RWPE2 (cell line): ENCODE measurements around the gene CCNDBP1.

Experiments used
- ATAC-seq: fragments of 200-7000 bp; cut with Tn5 transposase; 3 replicates; pipeline ENCODE4 v1.9.1; 2021; ENCODE audit warnings: low read depth
- DNase-seq: peaks from one replicate; pipeline ENCODE4 v3.0.0-alpha.2; 2020; ENCODE audit warnings: low spot score
- H3K27ac ChIP-seq: fragments of 450-650 bp; 2 replicates; pipeline ENCODE4 v1.5.1; 2017; ENCODE audit warnings: mild to moderate bottlenecking; ENCODE audit not compliant: poor library complexity, severe bottlenecking
- H3K27me3 ChIP-seq: fragments of 250-450 bp; sonication (Bioruptor Pico); 2 replicates; pipeline ENCODE4 v1.5.1; 2021; ENCODE audit warnings: mild to moderate bottlenecking, moderate library complexity; ENCODE audit not compliant: insufficient read depth, poor library complexity, severe bottlenecking
- H3K36me3 ChIP-seq: fragments of 250-450 bp; sonication (Bioruptor Pico); 2 replicates; pipeline ENCODE4 v1.5.1; 2020; ENCODE audit warnings: low read depth, mild to moderate bottlenecking, moderate library complexity
- H3K4me1 ChIP-seq: fragments of 250-450 bp; sonication (Bioruptor Pico); 2 replicates; pipeline ENCODE4 v1.5.1; 2021; ENCODE audit warnings: mild to moderate bottlenecking, moderate library complexity; ENCODE audit not compliant: insufficient read depth, poor library complexity, severe bottlenecking
- H3K4me3 ChIP-seq: fragments of 250-450 bp; sonication (Bioruptor Pico); 2 replicates; pipeline ENCODE4 v1.5.1; 2021; ENCODE audit warnings: mild to moderate bottlenecking, moderate library complexity; ENCODE audit not compliant: severe bottlenecking
- H3K9me3 ChIP-seq: fragments of 250-450 bp; sonication (Bioruptor Pico); 2 replicates; pipeline ENCODE4 v1.5.1; 2021; ENCODE audit warnings: mild to moderate bottlenecking, moderate library complexity; ENCODE audit not compliant: severe bottlenecking
- TF ChIP-seq, protein P1 (sequence below): fragments of 450-650 bp; IDR thresholded peaks from one replicate; pipeline ENCODE4 v1.5.1; 2017; ENCODE audit warnings: mild to moderate bottlenecking, moderate library complexity; ENCODE audit not compliant: poor library complexity, severe bottlenecking

CCNDBP1 gene

DNA sequence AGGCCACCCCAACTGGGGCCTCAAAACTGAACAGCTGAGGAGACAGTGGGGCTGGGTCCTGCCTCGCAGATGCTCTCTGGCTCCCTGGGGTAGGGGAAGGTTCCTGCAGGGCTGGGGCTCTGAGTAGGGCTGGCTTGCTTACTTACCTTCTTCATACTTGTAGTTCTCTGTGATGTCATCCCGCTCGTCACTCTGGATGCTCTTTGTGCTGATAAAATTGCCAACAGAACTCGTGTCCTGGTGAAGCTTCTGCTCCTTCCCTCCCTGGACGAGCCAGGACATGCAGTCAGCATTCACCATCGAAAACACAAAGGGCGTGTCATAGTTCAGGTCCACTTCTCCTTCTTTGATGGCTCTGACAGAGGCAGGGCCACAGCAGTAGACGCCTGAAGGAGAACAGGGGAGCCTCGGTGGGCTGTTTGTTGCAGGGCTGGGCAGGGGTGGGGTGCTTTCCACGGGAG, 53.5 kb downstream of the CCNDBP1 start:
- ATAC-seq (peak; percentile 56), DNase-seq (no peak)
- Histone ChIP-seq H3K9me3 (no peaks in the 10 kb centered on the region), H3K27ac (no peak overlapping the region), H3K27me3 (no peaks in the 10 kb centered on the region), H3K36me3 (no peaks in the 10 kb centered on the region), H3K4me1 (no peaks in the 10 kb centered on the region), H3K4me3 (no peak overlapping the region)
- TF ChIP-seq, protein P1, sequence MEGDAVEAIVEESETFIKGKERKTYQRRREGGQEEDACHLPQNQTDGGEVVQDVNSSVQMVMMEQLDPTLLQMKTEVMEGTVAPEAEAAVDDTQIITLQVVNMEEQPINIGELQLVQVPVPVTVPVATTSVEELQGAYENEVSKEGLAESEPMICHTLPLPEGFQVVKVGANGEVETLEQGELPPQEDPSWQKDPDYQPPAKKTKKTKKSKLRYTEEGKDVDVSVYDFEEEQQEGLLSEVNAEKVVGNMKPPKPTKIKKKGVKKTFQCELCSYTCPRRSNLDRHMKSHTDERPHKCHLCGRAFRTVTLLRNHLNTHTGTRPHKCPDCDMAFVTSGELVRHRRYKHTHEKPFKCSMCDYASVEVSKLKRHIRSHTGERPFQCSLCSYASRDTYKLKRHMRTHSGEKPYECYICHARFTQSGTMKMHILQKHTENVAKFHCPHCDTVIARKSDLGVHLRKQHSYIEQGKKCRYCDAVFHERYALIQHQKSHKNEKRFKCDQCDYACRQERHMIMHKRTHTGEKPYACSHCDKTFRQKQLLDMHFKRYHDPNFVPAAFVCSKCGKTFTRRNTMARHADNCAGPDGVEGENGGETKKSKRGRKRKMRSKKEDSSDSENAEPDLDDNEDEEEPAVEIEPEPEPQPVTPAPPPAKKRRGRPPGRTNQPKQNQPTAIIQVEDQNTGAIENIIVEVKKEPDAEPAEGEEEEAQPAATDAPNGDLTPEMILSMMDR, result no peak

DNA sequence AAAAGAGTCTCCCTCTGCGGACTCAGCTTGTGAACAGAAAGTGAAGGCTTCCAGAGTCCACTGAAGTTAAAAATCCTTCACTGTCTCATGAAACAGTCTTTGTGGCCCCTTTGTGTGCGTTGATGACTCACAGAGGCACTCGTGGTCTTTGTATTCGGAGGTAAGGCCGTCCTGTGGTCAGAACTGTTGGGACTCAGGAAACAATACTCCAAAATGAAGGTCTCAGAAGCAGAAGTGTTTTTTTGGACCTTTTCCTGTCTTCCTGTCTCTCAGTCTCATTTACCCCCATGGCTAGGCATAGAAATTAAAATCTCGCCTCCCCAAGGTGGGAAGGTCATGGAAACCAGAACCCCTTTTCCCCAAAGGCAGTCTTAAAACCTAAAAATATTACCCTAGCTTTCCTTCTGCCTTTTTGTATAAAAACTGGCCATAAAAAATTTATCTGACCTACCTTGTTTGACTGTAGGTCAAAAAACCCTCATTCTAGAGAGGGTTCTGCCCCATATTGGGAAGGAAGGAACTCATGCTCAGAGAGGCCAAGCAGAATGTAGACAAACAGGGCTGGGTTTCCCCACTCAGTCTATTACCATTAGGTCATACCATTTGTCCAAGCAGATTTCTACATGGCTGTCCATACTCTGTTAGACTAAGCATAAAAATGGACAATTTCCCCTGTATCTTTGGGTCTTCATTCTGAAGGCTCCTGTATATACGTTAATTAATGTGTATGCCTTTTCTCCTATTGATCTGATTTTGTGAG, 54.7 kb downstream of the CCNDBP1 start:
- H3K36me3 ChIP-seq, result no peaks in the 10 kb centered on the region
- ATAC-seq (no peak), DNase-seq (no peak)
- TF ChIP-seq, protein P1, result no peak
- H3K4me3 ChIP-seq, result no peak overlapping the region
- no peak overlapping the region for H3K27ac ChIP-seq
- no peaks in the 10 kb centered on the region for H3K9me3 ChIP-seq
- no peaks in the 10 kb centered on the region for H3K27me3 ChIP-seq
- H3K4me1 ChIP-seq, result no peaks in the 10 kb centered on the region

DNA sequence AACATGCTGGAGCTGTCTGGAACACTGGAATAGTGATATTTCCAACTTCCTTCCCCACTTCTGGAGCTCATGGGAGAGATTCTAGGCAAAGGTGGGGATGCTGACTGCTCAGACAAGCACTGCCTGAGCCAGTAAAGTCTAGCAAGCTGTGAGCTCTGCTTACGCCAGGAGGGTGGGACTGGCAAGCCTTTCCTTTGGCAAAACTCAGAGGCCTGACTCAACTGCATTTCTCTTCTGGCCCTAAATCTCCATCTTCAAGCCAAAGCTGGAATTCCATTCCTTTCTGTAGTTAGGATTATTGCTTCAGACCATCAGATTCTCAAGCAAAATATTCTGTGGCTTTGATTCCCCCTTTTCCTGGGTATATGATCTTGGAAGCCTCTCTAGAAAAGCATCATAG, 55.9 kb downstream of the CCNDBP1 start:
- Histone ChIP-seq H3K4me1 (no peaks in the 10 kb centered on the region), H3K36me3 (no peaks in the 10 kb centered on the region), H3K9me3 (no peaks in the 10 kb centered on the region), H3K27ac (no peak overlapping the region), H3K27me3 (no peaks in the 10 kb centered on the region), H3K4me3 (no peak overlapping the region)
- TF ChIP-seq, protein P1, result no peak
- ATAC-seq (no peak), DNase-seq (no peak)

DNA sequence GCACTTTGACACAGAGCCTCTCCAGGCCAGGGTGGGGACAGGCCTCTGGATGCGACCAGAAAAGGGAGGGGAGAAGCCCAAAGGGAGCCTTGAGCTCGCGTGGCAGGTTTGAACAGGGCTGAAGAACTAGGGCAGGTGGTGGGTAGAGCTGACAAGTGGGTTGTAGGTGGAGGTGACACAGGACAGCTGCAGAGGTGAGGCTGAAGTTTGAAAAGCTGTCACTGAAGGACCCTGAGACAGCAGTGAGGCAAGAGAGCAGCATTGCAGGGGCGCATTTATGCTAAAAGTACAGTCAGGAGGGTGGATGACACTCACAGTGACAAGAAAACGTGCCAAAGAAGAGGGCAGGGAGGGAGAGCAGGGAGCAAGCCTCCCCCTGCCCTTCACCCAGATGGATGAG, 57.4 kb downstream of the CCNDBP1 start:
- Histone ChIP-seq H3K9me3 (no peaks in the 10 kb centered on the region), H3K4me1 (no peaks in the 10 kb centered on the region), H3K36me3 (no peaks in the 10 kb centered on the region), H3K4me3 (no peak overlapping the region), H3K27me3 (no peaks in the 10 kb centered on the region), H3K27ac (no peak overlapping the region)
- no peak for ATAC-seq
- TF ChIP-seq, protein P1, result no peak
- DNase-seq, result no peak

DNA sequence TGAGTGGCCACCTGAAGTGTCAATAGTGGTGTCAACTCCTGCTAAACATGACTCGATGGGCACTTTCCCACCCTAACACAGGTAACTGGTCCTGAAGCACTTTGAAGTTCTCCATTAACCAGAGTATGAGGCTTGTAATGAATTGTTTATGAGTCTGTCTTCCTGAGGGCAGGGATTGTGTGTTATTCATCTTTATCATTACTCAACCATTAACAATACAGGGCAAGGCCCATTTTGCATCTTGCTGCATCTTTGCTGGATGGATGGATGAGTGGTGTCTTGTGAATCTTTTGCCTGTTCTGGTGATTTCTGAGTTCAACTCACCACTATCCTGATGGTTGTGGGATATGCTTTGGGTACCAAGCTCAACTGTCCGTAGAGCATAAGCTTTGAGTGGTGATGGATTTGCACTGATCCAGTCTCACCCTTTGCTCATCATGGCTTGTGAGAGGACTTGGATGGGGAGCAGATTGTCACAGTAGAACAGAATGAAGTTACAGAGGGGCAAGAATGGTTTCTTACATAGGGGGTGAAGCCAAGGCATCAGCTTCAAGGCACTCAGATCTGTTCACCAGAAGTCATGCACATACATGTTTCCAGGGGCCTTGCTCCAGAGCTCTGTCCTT, 57.9 kb downstream of the CCNDBP1 start:
- Histone ChIP-seq H3K36me3 (no peaks in the 10 kb centered on the region), H3K9me3 (no peaks in the 10 kb centered on the region), H3K27me3 (no peaks in the 10 kb centered on the region), H3K4me3 (no peak overlapping the region), H3K4me1 (no peaks in the 10 kb centered on the region), H3K27ac (no peak overlapping the region)
- ATAC-seq (no peak), DNase-seq (no peak)
- TF ChIP-seq, protein P1, result no peak
